CD4-positive, alpha-beta T cell treated with Interleukin-17A for 1 hour (primary cell): ENCODE measurements around the gene FAM13C.
"Not testable (repeated sequence)": the region's sequence is repeated elsewhere in the genome, so short reads cannot be mapped to it uniquely, and the experiment has no call there.

Experiments used
- DNase-seq: peaks from one replicate; pipeline ENCODE4 v3.0.0-alpha.2; 2020

FAM13C gene

DNA sequence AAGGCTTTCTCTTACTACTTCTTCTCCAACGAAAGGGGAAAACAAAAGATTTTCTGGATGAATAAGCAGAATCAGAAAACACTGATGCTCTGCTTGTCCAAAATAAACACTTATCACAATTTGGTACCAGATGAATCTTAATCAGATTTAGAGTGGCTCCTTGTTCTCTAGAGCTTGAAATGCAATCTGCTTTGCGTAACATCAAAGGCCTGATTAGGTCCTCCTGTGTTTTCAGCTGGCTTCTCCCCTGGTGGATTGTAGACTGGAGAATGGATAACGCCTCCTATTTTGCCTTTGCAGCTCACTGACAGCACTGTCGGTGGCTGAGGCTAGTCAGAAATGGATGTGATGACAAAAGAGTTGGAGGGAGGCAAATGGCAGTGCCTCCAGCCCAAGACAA is 91.2 kb downstream of the FAM13C start:
- DNase-seq: no peak

DNA sequence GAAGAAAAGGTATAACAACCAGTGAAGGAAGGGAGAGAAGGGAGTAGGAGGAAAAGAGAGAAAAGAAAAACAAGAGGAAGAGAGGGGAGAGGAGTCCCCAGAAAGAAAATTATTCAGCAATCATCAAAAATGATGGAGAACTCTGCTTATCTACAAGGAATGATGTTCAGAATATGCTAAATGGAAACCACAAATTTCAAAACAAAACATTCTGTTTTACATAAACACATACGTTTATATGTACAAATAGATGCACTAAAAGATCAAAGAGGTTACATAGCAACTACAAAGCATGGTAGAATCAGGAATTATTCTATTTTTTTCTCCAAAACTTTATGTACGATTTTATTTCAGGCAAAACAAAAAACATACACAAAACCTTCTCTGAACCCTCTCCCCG is 91.9 kb downstream of the FAM13C start:
- DNase-seq: no peak

DNA sequence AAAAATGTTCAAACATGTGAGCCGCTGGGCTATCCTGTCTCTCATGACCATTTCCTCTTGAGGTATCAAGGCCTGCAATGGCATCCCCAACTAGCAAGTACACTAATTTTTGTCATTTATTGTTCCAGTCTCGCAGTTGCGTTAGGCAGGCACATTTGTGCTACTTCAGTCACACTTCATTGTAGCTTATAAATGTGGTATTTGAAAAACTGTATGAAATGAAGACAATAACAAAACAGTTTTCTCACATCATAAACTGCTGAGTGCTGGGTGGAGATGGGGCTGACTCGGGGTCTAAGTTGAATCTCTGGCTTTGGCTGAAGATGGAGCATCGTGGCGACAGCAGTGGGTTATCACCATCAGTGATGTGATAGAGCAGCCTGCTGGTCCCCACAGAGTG is 92.7 kb downstream of the FAM13C start:
- DNase-seq: no peak

DNA sequence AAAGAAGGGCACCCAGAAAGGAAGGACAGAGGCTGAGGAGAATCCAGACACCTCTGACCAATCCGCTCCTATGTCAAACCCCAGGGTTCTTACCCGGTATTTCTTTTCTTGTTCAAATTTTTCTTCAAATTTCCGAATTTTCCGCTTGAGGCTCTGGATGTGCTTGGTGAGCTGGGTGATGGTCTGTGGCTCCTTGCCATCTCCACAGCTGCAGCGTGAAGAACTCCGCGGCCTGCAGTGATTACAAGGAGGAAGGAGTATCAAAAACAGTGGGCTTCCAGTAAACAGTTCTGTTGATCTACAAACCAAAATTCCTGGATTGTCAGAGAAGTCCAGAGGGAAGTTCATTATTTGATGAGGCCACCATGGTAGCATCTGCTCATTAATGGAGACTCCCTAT is 93.9 kb downstream of the FAM13C start:
- no peak for DNase-seq

DNA sequence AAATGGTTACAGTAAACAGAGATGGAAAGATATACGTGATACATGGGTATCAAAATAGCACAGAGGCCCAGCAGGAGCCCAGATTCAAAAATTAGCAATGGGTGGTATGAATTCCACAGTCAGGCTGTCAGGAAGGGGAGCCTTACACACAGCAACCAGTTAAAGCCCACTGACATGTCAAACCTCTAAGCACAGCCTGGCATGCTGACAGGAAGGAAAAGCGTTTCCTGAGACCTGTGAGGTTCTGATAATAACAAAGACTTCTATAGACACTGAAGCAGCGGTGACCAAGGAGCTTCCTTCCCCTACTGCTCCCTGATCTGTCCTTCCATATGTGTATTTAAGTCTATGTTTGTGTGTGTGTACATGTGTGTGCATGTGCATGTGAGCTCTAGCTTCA is 96.0 kb downstream of the FAM13C start:
- DNase-seq: no peak

DNA sequence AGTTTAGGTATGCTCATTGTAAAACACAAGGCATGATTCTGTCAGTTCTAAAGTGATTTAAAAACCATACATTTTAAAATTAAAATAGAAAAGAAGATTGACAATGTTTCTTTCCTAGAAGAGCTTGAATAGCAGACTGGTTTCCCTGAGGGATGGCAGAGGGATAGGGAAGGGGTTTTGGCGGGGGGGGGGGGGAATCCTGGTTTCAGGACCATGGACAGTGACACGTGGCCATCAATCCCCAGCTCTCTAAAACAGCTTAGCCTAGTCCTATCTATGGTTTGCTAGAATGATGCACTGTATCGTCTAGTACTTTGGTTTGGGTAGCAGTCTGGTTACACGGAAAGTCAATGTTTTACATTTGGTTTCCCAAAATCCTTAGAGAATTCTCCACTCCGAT is 97.2 kb downstream of the FAM13C start:
- DNase-seq: no peak

DNA sequence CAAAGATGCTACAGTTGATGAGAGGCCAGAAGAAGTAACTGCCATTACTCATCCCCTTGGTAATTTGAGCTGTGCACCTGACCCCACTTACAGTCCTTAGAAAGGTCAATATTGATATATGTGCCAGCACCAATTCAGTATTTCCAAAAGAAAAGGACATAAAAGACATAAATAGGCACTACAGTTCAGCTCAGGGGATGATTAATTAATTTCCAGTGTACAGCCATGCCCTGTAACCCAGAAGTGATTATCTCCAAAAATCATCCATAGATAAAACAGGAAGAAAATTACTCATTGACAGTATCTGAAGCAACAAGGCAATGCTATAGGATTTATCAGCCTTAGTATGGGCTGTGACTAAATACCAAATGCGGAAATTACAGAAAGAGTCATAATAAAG is 103.5 kb downstream of the FAM13C start:
- no peak for DNase-seq

DNA sequence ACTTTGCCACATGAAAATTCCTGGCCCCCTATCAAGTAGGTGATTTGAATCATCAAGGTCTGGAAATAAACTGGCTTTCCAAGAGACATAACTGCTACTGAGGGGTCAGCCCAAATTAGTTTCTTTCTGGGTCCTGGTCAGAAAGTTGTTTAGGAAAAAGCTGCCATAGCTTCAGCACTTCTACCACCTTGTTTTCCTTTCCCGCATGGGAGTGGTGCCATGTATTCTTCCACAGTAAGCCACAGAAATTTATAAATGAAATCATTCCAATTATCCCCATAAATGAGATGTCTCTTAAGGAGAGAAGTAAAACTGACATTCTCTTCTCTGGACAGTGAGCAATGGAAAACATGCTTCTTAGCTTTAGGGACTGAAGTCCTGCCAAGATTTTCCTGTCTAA is 105.1 kb downstream of the FAM13C start:
- DNase-seq: no peak

DNA sequence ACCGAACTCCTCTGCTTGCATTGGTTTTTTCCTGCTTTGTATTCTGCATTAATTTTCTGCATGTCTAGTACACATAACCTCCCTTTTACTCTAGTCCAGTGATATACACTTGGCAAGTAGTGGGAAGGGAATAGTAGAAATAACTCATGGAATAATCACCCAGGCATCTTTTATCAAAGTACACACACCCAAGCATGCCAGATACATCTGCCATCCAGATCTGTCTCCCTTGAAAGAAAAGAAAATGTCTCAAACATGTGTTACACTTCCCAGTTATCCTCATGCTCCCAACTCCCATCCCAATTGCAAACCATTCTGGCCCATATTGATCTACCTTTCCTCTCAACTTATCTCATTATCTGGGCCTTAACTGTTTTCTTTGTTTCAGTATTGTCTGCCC is 106.9 kb downstream of the FAM13C start:
- no peak for DNase-seq

DNA sequence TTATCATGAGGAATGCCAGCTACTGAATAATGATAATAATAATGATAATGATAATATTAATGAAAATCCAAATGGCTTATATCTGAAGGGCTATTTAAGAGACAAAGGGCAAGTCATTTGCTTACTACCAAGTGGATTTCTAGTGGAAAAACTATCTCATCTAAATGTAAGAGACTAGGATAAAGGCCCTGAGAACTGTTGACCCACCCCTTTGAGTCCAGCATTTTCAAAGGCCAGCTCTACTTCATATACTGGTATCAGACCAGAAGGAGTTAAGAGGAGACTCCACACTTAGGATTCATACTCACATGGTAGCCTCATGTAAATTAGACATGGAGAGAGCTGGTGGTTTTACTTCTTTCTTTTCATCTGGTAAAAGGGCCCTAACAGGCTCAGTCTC is 109.9 kb downstream of the FAM13C start:
- DNase-seq: no peak

DNA sequence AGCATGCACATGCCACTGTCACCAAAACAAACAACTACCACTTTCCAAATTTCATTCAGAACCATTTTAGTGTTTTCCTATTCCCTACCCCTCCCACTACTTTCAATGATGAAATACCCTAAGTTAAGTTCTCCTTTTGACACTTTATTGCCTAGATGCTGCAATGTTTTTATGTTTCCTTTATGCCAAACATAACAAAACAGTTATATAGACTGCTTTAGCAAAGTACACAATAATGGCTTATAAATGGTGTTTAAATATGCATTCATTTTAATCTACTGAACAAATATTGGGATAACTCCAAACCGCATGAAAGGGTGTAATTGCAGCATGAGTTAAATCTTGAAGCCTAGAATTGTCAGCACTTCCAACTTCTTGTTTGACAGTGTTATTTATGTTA is 116.7 kb downstream of the FAM13C start:
- DNase-seq: no peak

DNA sequence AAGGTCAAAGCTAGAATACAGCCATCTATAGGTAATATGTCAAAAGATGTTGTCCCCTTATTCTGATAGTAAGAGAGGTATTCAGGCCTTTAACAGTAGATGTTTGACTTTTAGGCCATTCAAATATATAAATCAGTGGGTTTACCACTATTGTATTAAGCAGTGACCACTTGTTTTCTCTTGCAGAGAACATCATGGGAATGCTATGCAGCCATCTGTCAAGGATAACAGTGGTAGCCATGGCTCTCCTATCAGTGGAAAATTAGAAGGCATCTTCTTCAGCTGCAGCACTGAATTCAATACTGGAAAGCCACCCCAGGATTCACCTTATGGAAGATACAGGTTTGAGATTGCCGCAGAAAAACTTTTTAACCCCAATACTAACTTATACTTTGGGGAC is 117.5 kb downstream of the FAM13C start:
- DNase-seq: no peak

DNA sequence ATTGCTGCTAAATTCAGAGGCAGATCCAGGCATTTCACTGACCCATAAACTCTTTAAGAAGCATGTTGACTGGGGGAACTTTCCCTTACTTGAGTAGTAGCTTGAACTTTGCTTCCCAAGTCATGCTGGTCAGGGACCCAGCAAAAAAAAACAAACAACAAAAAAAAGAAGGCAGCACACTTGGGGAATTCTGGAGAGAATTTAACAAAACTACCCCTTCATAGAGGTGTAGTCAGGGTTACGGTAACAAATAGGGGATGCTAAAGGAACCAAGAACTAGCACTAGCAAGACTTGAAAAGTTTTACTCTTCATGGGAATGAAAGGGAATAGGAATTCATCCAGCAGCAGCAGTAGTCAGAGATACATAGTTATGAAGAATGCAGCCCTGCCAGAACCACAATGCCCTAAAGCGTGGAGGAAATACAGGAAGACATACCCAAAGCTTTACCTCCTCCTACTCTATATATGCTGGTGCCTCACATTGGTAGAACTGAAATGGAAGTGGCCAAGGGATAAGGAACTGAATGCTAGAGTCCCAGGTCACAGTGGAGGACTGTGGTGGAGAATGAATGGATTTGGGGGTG is 118.6 kb downstream of the FAM13C start:
- no peak for DNase-seq

DNA sequence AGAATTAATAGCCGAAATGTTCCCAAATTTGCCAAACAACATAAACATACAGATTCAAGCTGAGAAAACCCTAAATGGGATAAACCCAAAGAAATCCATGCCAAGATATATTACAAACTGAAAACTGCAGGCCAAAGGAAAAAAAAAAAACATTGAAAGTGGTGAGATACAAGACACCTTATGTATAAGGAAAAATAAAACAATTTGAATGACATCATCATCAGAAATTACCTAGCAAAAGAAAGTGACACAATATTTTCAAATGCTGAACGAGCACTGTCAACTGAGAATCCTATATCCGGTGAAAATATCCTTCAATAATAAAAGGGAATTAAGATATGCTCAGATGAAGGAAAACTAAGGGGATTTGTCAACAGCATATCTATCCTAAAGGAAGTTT is 119.4 kb downstream of the FAM13C start:
- DNase-seq: no peak

DNA sequence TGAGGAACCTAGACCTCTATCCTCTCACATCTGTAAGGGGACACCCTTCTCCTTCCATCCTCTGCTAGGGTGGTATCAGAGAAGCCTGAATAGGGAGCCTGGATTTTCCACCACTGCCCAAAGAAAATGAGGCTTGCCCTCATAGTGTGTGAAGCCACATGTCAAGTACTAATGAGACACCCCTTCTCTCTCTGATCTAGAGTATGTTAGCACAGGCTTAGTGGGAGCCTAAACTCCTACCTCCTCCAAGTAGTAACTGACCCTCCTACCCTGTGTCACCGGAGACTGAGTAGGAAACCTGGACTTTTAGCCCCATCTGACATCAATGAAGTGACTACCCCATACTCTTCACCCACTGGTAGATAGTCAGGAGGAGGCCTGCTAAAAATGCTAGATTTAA is 120.3 kb downstream of the FAM13C start:
- DNase-seq: no peak

DNA sequence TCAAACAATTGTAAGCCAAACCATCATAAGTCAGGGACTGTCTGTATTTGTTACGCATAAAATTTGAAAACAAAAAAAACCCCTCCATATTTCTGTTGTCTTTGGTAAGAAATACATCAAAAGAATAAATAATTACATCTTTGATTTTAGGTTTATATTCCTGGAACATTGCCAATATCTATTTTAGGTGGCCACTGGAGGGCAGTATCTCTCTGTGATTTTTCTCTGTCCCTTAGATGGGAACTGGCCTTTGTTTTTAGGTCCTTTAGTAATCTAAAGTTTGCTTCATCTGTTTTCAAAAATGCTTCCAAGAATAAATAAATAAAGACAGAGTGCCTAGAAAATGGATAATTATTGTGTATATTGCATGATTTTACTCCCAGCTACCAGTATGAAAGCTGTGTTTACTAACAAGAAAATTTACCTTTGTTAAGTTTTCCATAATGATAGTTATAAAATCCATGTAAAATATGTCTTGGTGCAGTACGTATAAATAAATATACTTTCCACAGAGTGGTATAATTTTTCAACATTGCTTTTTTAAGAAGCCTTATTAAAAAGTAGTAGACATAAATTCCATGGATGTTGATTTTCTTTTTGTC is 121.7 kb downstream of the FAM13C start:
- no peak for DNase-seq

DNA sequence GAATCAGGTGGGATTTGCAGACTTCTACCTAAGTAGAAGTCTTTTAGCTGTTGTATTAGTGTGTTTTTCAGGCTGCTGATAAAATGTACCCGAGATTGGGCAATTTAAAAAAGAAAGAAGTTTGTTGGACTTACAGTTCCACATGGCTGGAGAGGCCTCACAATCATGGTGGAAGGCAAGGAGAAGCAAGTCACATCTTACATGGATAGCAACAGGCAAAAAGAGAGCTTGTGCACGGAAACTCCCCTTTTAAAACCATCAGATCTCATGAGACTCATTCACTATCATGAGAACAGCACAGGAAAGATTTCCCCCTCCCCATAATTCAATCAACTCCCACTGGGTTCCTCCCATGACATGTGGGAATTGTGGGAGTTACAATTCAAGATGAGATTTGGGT is 123.2 kb downstream of the FAM13C start:
- DNase-seq: not testable (repeated sequence)

DNA sequence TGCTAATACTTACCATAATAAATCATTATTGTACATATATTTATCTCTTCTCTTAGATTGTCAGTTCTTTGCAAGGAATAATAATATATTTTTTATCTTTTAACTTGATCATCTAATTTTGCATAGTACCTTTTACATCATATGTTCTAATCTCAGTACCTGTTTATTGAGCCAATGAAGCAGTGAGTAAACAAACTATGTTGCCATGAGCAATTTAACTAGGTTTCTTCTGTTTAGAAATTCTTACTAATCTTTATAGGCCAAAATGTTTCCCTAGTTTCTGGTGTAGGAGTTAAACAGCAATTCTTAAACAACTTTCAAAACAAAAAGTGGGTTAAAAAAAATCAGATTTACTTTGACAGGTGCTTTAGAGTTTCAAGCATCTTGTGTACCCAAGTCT is 124.6 kb downstream of the FAM13C start:
- DNase-seq: no peak

DNA sequence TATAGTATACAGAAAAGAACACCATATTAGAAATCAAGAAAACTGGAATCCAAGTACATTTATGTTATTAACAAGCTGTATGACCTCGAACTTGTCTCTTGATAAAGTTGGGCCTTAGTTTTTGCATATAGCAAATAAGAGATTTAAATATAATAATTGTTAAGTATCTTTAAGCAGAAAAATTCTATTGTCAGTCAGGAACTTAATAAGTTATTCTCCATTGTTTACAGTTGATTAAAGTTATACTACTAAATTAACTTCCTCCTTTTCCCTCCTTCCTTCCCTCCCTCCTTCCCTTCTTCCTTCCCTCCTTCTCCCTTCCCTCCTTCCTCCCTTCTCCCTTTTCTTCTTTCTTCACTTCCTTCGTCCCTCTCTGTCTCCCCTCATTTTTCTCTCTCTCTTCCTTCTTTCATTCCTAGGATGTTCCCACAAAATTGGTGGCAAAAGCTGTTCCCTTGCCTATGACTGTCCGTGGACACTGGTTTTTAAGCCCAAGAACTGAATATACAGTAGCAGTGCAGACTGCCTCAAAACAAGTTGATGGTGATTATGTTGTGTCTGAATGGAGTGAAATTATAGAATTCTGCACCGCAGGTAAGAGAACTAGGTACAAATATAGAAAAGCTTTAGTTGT is 126.2 kb downstream of the FAM13C start:
- DNase-seq: no peak

DNA sequence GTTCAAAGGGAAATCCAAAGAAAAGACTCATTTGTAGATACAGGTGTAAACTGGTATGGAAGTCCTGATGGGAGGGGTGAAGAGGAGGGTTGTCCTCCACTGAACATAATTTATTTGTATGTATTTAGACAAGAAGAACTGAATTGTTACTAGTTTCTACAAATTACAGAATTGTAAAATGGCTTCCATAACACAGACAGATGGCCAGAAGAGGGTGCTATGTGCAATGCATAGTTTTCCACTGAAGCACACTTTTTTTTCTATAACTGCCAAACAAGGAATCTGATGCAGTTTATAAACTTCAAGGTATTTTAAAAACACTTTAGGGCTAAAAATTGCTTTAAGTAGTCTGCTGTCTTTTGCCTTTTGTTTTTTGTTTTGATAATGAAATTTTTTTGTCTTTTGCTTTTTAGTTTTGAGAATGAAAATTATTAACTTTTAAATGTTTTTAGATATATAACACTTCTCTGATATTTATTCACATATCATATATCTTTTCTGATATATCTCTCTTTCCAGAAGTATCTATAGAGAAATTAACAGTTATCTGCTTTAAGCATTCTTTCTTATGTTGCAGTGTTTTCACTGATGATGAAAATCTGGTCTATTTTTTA is 127.4 kb downstream of the FAM13C start:
- DNase-seq: no peak

DNA sequence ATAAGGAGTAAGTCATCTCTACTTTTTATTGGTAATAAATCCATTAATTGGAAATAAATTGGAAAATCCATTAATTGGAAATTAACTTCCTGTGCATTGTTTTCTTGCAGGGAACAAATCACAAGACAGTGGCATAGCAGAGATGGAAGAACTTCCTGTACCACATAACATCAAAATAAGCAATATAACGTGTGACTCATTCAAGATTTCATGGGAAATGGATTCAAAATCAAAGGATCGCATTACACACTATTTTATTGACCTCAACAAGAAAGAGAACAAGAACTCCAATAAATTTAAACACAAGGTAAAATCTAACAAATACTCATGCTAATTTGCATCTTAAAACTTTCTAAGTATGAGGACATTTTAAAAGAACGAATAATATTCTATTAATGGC is 128.2 kb downstream of the FAM13C start:
- DNase-seq: no peak

DNA sequence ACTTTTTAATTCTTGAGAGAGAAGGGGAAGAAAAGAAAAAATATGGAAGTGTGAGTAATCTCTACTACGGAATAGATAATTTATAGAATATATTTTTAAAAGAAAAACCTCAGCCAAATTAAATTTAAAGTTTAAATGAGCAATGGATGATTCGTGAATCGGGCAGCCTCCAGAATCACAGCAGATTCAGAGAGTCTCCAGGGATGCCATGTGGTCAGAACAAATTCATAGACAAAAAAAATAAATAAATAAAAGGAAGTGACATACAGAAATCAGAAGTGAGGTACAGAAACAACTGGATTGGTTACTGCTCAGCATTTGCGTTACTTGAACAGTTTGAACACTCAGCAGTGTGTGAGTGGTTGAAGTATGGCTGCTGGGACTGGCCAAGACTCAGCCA is 132.9 kb downstream of the FAM13C start:
- DNase-seq: no peak

DNA sequence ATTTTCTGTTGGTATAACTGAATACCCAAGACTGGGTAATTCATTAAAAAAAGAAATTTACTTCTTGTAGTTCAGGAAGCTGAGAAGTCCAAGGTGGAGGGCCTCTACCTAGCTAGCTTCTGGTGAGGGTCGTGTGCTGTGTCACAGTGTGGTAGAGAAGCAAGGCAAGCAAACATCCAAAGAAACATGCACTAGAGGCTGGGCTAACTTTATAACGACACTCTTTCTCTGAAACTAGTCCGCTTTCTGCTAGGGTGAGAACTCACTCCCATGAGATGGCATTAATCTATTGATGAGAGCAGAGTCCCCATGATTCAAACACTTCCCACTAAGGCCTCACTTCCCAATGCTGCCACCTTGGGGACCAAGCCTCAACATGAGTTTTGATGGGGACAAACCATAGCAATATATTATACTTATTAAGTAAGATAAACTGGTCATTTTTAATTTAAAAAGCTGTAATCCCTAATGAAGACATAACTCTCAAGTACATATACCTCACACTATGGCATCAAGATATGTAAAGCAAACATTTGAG is 135.1 kb downstream of the FAM13C start:
- DNase-seq: no peak

DNA sequence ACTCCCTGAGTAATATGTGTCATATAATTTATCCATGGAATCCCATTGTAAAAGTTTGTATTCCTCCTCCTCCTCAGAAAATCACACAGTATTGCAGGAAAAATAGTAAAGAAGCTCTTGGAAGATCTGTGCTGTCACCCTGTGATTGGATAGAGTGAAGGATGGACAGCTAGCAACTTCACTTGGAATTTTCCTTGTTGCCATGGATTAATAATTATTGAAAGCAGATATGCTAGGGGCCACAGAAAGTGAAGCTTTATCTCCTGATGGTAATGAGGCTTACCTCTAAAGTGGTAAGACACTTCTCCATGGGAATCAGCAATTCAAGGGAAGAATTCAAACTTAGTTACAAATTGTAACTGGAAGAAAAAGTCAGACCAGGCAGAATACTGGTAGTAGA is 137.1 kb downstream of the FAM13C start:
- no peak for DNase-seq
